ENCODE results near the gene PAF1. TPM values are rescaled to one million over a fixed set of nuclear protein-coding genes. Genes with fewer than 3 reads are reported as not detected.

The PAF1 gene
- total RNA-seq, 2 experiments from 2014 or later = 44.0 to 47.2 TPM

Other genes starting within 250 kb of the PAF1 start
- gene NCCRP1, start 194.1 kb downstream of the PAF1 start, total RNA-seq = not detected
- not detected for gene SYCN, start 186.8 kb downstream of the PAF1 start, total RNA-seq
- not detected for gene IFNL3, start 146.1 kb downstream of the PAF1 start, total RNA-seq
- gene IFNL4, start 142.2 kb downstream of the PAF1 start, total RNA-seq = not detected
- gene IFNL2, start 122.7 kb downstream of the PAF1 start, total RNA-seq = not detected
- under 1 TPM; 0.38 to 0.43 TPM for gene IFNL1, start 94.7 kb downstream of the PAF1 start, total RNA-seq
- 1 to 10 TPM; 9.2 to 9.3 TPM for gene LRFN1, start 70.2 kb downstream of the PAF1 start, total RNA-seq
- 100 to 1,000 TPM; 705 to 721 TPM for gene GMFG, start 55.1 kb downstream of the PAF1 start, total RNA-seq
- gene SAMD4B, start 48.7 kb downstream of the PAF1 start, total RNA-seq = 10 to 100 TPM; 53.9 to 54.8 TPM
- 10 to 100 TPM; 32.3 to 34.5 TPM for gene MED29, start 272 bp upstream of the PAF1 start, total RNA-seq
- gene ZFP36, start 15.7 kb upstream of the PAF1 start, total RNA-seq = 100 to 1,000 TPM; 189 to 194 TPM
- gene PLEKHG2, start 21.6 kb upstream of the PAF1 start, total RNA-seq = 10 to 100 TPM; 82.4 to 93.0 TPM
- 1,000 to 10,000 TPM; 2,238 to 2,243 TPM for gene RPS16, start 44.8 kb upstream of the PAF1 start, total RNA-seq
- gene SUPT5H, start 54.5 kb upstream of the PAF1 start, total RNA-seq = 100 to 1,000 TPM; 153 to 159 TPM
- gene TIMM50, start 89.7 kb upstream of the PAF1 start, total RNA-seq = 10 to 100 TPM; 44.0 to 44.8 TPM
- under 1 TPM; 0.28 to 0.30 TPM for gene DLL3, start 107.8 kb upstream of the PAF1 start, total RNA-seq
- gene SELENOV, start 124.0 kb upstream of the PAF1 start, total RNA-seq = not detected
- 1 to 10 TPM; 4.5 to 4.7 TPM for gene EID2B, start 141.7 kb upstream of the PAF1 start, total RNA-seq
- 10 to 100 TPM; 14.8 to 15.2 TPM for gene EID2, start 149.1 kb upstream of the PAF1 start, total RNA-seq
- gene LGALS13, start 211.4 kb upstream of the PAF1 start, total RNA-seq = not detected

Data from activated CD4-positive, alpha-beta memory T cell treated with anti-CD3 and anti-CD28 coated beads, Interleukin-2, amount 10 ng/mL, durations not matched to agents 7 days and 5 days (primary cell).